DMS 273 treated with DMSO at 0.1 percent for 48 hours (cell line): ENCODE measurements around the gene MYO7B.

ENCODE experiments used
- DNase-seq: peaks from one replicate; lab custom pipeline; 2025; lab: John Stamatoyannopoulos, UW

MYO7B gene

DNA sequence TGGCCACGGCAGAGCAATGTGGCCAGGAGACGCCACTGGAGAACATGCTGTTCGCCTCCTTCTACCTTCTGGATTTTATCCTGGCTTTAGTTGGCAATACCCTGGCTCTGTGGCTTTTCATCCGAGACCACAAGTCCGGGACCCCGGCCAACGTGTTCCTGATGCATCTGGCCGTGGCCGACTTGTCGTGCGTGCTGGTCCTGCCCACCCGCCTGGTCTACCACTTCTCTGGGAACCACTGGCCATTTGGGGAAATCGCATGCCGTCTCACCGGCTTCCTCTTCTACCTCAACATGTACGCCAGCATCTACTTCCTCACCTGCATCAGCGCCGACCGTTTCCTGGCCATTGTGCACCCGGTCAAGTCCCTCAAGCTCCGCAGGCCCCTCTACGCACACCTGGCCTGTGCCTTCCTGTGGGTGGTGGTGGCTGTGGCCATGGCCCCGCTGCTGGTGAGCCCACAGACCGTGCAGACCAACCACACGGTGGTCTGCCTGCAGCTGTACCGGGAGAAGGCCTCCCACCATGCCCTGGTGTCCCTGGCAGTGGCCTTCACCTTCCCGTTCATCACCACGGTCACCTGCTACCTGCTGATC is 115.4 kb downstream of the MYO7B start:
- DNase-seq, result no peak

DNA sequence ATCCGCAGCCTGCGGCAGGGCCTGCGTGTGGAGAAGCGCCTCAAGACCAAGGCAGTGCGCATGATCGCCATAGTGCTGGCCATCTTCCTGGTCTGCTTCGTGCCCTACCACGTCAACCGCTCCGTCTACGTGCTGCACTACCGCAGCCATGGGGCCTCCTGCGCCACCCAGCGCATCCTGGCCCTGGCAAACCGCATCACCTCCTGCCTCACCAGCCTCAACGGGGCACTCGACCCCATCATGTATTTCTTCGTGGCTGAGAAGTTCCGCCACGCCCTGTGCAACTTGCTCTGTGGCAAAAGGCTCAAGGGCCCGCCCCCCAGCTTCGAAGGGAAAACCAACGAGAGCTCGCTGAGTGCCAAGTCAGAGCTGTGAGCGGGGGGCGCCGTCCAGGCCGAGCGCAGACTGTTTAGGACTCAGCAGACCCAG is 115.9 kb downstream of the MYO7B start:
- no peak for DNase-seq

DNA sequence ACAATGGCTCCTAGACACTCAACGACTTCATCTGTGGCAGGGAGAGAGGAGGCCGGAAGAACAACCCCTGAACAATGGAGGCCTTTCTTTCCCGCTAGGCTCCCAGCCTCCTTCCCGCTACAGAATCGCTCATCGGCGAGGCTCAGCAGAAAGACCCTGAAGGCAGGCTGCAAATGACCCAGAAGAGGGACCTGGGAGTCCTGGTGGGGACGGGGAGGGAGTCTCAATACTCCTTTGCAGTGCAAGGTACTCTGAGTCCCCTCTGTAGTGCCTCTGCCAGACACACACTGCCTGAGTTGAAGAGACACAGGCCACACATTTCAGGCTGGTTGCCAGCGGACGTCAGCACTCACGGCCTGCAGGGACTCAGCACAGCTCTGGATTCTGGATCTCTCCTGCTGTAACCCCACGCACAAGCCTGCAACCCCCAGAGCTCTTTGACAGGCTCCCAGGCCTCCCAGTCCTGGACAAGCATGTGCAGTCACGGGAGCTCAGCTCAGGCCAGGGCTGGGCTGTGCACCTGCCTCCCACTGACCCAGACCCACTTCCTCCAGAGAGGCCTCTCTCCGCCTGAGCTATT is 116.6 kb downstream of the MYO7B start:
- no peak for DNase-seq

DNA sequence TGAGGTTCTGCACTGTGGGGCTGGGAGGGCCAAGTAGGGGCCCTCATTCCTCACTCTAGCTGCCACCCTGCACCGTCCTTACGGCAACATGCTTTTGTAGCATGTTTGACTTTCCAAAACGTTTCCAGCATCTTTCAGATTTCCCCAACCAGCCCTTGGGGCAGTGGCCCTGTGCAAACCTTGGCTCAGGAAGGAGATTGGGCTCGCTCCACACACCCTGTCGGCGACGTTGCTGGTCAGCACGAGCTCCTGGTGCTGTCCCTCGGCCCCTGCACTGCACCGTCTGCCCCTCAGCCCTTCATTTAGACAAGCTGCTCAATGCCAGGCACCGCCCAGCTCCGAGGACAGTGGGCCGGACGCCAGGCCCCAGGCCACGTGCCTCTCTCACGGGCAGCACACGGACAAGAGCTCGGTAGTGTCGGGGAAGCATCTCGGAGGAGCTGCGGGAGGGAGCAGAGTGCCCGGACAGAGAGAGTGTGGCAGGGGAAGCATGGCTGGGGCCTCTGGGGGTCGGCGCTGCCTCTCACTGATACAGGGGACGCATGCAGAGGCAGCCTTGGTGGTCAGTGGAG is 117.4 kb downstream of the MYO7B start:
- DNase-seq, result no peak

DNA sequence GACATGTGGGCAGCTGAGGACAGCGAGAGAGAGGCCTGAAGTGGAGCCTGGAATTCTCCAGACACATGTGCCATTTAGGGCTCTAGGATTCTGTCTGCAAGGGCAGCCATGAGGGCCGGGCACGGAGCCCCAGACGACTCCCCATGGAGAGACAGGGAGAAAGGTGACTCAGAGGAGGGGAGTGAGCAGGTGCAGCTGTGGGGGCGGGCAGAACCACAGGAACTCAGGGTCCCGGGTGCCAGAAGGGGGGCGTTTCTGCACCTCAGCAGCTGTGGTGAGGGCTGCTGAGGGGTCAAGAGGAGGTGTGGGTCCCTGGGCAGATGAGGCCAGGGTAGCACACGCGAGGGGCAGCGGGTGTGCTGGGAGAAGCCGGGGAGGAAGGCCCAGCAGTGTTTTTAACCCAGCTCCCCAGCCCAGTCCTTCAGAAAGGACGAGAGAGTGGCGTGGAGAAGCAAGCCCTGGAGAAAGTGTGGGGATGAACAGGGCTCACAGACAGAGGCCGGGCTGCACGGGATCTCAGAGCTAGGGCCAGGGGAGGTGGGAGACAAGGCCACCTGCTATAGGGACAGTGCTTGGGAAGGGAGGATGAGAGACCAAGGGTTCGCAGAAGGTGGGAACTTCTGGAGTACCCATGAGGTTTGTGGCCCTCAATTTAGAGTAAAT is 118.1 kb downstream of the MYO7B start:
- no peak for DNase-seq

DNA sequence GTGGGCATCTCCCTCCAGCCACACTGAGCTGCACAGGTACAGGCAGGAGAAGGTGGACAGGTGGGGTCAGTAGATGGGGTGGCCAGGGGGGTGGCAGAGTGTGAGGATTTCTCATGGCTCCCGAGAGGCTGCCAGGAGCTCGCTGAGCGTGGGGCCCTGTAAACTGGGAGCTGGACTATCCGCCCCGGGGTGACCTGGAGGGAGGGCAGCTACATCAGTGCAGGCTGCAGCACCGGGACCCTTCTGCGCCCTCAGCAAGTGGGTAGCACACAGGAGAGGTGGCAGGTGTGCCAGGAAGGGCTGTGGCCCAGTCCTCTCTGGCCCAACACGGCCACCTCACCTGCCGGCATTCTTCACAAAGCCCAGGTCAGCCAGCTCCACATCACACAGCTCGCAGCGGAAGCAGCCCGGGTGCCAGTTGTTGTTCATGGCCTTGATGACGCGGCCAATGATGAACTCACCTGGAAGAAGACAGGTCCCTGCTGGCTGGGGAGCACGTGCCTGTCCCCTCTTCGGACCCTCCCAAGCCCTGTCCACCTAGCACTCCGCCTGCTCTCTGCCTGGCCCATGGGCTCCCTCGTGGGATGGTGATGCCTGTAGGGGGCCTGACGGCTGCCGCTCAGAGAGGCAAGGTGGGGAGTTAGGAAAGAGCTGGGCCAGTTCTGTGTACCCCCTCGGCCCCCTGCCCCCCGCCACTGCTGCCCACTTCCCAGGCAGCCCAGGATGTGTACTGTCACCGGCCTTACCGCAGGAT is 118.8 kb downstream of the MYO7B start:
- no peak for DNase-seq

DNA sequence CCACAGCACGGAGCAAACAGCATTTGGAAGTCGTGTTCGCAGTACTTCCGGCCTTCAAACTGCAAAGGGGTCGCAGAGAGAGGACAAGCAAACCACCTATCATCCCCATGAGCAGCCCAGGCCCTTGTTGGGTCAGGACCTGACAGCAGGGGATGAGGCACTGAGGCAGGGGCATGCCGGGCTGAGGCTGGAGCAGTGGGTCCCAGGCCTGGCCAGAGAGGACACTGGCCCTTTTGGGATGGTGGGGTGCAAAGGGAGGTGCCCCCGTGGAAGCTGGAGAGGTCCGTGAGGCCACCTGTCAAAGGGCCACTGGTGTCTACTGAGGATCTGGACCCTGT is 119.3 kb downstream of the MYO7B start:
- no peak for DNase-seq

DNA sequence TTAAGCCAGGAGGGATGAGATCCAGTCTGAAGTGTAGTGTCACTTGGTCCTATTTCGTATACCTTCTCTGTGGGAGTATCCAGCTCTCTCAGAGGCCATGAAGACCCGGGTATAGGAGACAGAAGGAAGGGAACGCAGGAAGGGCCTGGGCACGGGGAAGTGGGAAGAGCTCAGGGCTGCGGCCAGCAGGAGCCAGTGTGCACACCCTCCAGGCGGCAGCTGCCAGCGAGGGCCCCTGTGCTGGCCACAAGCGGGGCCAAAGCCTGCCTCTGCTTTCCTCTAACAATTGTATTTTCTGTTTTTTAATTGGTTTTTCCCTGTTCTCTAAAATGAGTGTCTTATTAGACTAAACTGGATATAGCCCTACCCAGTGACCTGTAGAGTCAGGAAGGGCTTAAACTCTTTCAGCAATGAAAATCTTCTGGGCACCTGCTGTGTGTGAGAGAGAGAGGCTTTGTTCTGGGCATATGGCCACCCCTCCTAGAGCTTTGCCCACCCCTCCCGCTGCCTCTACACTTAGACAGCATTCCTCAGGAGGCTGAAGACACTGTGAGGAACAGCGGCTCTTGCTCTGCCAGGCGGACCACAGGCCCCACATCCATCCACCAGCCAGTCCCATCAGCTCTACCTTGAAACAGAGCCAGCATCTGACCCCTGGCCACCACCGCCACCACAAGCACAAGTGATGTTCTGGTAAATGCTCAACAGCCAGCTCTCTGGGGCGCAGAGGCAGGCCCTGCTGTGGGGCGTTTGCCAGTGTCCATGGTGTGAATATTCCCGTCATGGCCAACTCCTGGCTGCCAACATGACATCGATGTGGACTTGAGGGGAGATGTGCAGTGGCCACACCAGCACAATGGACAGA is 120.0 kb downstream of the MYO7B start:
- DNase-seq, result no peak

DNA sequence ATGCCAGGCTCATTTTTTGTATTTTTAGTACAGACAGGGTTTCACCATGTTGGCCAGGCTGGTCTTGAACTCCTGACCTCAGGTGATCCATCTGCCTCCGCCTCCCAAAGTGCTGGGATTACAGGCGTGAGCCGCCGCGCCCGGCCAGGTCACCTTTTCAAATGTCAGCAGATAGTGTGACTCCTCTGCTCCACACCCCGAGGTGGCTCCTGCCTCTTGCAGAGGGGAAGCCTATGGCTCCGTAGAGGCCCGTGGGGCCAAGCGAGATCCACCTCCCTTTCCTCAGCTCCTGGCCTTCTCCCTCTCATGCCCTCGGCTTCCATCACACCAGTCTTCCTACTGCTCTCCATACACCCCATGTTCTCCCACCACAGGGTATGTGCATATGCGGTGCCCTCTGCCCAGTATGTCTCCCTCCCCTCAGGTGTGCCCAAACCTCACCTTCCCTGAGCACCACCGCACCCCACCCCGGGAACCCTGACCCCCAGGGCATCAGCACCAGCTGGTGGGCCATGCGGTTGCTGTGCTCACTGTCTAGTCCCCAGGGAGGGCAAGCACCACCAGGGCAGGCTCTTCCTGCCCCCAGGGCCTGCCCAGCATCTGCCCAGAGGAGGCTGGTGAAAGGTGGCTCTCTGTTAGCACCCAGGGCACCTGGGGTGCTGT is 121.2 kb downstream of the MYO7B start:
- no peak for DNase-seq

DNA sequence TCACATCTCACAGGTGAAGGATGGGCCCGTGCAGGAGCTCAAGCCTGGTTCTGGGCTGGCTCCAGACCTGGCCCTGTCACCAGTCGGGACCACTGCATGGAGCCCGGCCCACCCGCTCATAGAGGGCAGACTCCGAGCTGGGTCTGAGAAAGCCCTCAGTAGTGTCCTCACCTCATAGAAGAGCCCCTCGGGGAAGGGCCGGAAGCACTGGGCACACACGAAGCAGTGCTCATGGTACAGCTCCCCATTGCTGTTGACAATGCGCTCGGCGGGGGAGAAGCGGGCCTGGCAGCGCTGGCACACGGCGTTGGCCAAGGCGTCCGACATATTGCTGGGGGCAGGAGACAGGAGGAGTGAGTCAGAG is 121.7 kb downstream of the MYO7B start:
- no peak for DNase-seq

DNA sequence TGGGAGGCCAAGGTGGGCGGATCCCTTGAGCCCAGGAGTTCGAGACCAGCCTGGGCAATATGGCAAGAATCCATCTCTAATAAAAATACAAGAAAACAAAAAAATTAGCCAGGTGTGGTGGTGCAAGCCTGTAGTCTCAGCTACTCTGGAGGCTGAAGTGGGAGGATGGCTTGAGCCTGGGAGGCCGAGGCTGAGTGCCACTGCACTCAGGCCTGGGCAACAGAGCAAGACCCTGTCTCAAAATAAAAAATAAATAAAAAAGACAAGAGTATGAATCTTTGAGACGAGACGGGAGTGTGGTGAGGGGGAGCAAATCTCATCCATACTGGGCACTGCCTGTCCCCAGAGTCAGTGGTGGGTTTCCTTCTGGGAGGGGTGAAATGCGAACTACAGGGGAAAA is 122.7 kb downstream of the MYO7B start:
- no peak for DNase-seq

DNA sequence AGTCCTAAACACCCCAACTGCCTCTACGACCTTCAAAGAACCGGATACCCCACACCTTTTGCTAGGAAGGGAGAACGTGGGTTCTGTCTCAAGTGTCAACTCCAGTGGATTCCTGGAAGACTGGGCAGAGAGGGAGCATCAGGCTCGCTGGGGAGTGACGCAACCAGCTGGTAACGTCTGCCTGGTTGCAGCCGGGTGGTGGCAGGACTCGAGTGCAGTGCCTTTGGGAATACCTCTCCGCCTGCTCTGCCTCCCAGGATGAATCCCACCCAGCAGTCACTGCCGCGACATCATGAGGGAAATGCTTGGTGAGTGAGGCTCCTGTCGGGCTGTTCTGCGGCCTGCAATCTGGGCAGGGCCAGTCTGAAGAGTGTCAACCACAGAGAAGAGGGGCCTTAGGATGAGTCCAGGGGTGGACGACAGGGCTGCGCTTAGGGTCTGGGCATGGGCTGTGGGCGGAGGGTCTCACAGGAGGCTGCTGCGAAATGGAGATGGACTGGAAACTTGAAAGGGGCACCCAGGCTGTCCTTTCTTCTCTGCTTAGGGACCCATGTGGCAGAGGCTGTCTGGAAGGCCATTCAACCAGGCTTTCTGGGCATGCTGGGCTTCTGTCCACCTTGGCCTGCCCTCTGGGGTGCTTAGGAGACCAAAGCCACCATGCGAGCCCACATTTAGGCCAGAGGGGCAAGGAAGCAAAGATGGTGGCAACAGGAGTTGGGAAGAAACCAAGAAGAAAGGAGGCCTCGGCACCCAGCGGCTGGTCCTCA is 123.3 kb downstream of the MYO7B start:
- DNase-seq, result no peak

DNA sequence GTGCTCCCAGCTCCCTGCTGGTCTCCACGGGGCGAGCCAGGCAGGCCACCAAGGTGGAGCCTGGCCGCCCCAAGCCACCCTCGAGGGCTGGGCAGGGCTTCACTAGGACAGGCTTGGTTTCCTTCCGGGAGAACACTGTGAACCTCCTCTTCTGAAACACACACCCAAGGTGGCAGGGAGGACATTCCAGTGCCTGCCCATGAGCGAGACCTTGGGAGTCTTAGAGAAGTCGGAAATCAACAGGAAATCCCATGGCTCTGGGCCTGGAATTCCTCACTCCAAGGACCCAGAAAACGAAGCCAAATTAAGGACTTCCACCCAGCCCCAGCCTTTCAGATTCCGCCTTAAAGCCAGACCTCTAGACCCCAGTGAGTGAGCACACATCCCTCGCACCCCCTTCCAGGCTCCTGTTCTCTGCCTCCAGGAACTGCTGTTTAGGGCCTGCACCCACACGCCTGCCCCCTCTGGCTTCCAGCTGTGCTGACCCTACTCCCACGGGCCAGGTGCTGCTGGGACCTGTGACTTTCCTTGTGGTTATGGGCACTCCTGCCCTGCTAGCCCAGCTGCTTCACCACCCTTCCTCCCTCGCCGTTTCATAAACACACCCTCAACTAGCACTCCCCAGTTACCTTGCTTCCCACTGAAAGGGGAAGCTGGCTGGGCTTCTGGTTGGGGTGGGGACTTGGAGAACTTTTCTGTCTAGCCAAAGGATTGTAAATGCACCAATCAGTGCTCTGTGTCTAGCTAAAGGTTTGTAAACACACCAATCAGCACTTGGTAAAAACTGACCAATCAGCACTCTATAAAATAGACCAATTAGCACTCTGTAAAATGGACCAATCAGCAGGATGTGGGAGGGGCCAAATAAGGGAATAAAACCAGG is 124.2 kb downstream of the MYO7B start:
- DNase-seq, result no peak

DNA sequence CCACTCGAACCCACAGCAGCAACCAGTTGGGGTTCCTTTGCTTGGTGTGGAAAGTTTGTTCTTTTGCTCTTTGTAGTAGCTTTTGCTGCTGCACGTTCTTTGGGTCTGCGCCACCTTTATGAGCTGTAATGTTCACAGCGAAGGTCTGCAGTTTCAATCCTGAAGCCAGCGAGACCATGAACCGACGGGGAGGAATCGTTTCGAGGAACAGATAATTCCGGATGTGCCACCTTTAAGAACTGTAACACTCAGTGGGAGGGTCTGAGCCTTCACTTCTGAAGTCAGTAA is 124.8 kb downstream of the MYO7B start:
- DNase-seq, result no peak

DNA sequence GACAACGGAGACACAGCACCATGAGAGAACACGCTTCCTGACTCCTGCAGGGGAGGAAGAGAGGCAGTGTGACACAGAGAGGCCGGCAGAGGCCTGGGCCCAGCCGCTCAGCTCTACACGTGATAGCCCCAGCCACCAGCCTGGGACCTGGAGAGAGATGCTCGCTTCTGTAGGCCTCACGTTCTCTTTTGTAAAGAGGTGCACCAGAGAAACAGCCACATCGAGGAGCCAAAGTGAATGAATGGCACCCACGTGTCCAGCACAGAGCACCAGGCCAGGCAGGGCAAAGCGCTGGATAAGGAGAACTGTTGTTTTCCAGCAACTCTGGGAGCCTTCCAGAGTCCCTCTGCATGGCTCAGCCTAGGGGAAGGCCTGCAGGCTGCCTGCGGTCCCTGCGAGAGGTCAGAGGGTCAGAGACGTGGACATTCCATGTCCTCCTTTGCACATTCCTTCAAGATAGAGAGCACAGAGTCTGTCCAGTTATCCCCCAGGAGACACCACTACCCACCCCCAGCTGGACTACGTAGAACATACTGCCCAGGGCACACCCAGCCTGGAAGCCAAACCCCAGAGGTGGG is 125.7 kb downstream of the MYO7B start:
- DNase-seq, result no peak

DNA sequence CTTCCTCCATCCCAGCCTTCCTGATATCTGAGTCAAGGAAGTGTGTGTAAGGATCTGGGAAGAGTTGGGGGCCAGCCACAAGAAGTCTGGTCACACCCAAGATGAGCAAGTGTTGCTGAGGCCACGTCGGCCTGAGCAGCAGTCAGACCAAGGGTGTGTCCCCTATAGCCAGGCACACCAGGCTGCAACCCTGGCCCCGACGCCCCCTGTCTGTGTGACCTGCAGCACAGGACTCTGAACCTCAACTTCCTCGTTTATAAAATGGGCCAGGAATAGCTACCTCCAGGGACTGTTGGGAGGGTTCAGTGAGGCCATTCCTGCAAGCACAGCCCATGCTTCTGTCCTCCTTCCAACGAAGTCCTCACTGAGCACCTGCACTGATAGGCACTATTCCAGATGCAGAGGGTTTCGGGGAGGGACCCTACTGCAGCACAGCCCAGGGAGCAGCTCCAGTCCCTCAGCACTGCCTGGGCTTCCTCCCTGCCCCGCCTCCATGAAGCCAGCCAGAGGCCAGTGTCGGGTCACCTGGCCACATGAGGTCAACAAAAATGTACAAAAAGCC is 126.5 kb downstream of the MYO7B start:
- no peak for DNase-seq

DNA sequence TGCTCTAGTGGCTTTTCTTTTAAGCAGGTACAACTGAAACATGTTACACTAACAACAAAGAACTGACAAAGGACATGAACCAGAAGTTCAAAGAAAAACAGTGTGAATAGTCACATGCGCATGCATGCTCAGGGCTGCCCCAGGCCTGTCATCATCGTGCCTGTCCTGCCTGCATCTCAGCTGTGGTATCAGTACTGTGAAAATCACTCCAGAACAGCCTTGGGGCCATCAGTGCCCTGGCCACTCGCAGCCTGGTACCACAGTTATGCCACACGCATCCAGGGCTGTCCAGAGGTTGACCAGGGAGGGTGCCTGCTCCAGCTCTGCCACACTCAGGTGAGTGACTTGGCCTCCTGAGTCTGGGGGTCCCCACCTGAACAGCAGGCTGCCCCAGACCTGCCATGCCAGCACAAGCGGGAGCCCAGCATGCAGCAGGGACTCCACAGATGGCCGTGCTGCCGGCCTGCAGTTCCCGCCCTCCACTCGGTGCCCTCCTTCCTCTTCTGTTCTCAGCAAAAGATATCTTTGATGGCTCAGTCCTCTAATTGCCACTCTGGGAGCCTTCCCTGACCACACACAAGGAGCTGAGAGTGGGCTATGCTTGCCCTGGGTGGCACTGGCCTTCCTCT is 127.6 kb downstream of the MYO7B start:
- DNase-seq, result no peak

DNA sequence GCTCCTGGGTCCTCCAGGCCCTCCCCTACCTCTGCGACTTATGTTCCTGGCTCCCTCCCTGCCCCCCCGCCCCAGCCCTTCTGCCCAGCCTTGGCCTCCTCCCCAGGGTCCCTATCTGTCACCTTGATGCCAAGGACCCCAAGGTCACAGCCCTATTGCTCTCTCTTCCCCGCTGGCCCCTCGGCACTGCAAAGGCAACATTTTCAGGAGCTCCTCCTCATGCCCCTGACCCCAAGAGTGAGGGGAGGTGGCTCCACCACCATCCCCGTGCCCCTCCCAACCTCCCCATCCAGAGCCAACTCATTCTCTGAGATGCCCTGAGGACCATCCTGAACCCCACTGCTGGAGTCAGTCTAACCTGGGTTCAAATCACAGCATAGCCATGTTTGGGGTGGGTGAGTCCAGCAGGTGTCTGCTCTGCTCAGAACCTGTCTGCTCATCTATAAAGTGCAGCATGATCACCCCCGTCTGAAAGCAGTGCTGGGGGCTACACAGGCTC is 128.1 kb downstream of the MYO7B start:
- no peak for DNase-seq
